GM23338 (cell line): ENCODE measurements around the gene TICRR. TPM values are rescaled to one million over a fixed set of nuclear protein-coding genes. Genes with fewer than 3 reads are reported as not detected.

Source experiments
- ATAC-seq: fragments of 200-7000 bp; cut with Tn5 transposase; 3 replicates; pipeline ENCODE4 v1.9.1; 2020
- DNase-seq: peaks from one replicate; pipeline ENCODE4 v3.0.0-alpha.2; 2015; ENCODE audit warnings: low spot score
- H2AFZ ChIP-seq: fragments of 200-600 bp; sonication (generic); 2 replicates; pipeline ENCODE4 v1.8.0; 2016; ENCODE audit warnings: antibody characterized with exemption, mild to moderate bottlenecking, moderate library complexity
- H3F3A ChIP-seq: fragments of 200-600 bp; sonication (generic); replicated peaks from 2 replicates; pipeline ENCODE4 v1.8.0; 2017; ENCODE audit warnings: antibody characterized with exemption, mixed run types, low read depth
- H3K27ac ChIP-seq: fragments of 200-600 bp; sonication (generic); 2 replicates; pipeline ENCODE4 v1.6.1; 2016; ENCODE audit warnings: low read depth
- H3K27me3 ChIP-seq: fragments of 200-600 bp; sonication (generic); 2 replicates; pipeline ENCODE4 v1.8.0; 2016; ENCODE audit warnings: mild to moderate bottlenecking, mixed run types, moderate library complexity; ENCODE audit not compliant: insufficient read depth
- H3K36me3 ChIP-seq: fragments of 200-600 bp; sonication (generic); 2 replicates; pipeline ENCODE4 v1.8.0; 2016; ENCODE audit warnings: mild to moderate bottlenecking; ENCODE audit not compliant: insufficient read depth
- H3K4me1 ChIP-seq: fragments of 200-600 bp; sonication (generic); 2 replicates; pipeline ENCODE4 v1.8.0; 2016; ENCODE audit warnings: mild to moderate bottlenecking, moderate library complexity; ENCODE audit not compliant: insufficient read depth
- H3K4me2 ChIP-seq: fragments of 200-600 bp; sonication (generic); 2 replicates; pipeline ENCODE4 v1.7.1; 2017; ENCODE audit warnings: mixed run types
- H3K4me3 ChIP-seq: fragments of 200-600 bp; sonication (generic); 2 replicates; pipeline ENCODE4 v1.6.1; 2016; ENCODE audit warnings: mixed run types
- H3K79me2 ChIP-seq: fragments of 200-600 bp; sonication (generic); replicated peaks from 2 replicates; pipeline ENCODE4 v1.8.0; 2017; ENCODE audit warnings: mild to moderate bottlenecking; ENCODE audit not compliant: insufficient read depth
- H3K9me2 ChIP-seq: fragments of 200-600 bp; sonication (generic); 2 replicates; pipeline ENCODE4 v1.8.0; 2017; ENCODE audit not compliant: insufficient read depth
- H4K20me1 ChIP-seq: fragments of 200-600 bp; sonication (generic); replicated peaks from 2 replicates; pipeline ENCODE4 v1.8.0; 2017; ENCODE audit warnings: mild to moderate bottlenecking; ENCODE audit not compliant: insufficient read depth
- H3K27ac Mint-ChIP-seq: 2 replicates; pipeline ENCODE4 v1.8.0; 2020; ENCODE audit warnings: inconsistent platforms, mild to moderate bottlenecking, moderate library complexity, mixed read lengths
- H3K27me3 Mint-ChIP-seq: 3 replicates; pipeline ENCODE4 v1.8.0; 2022; ENCODE audit warnings: low read depth, mild to moderate bottlenecking, moderate library complexity, mixed read lengths, inconsistent platforms; ENCODE audit not compliant: insufficient read depth, poor library complexity
- H3K36me3 Mint-ChIP-seq: 3 replicates; pipeline ENCODE4 v1.8.0; 2021; ENCODE audit warnings: low read depth, mild to moderate bottlenecking, inconsistent platforms, moderate library complexity, mixed read lengths
- H3K4me1 Mint-ChIP-seq: 3 replicates; pipeline ENCODE4 v1.8.0; 2020; ENCODE audit warnings: mild to moderate bottlenecking, inconsistent platforms, mixed read lengths
- H3K4me3 Mint-ChIP-seq: 3 replicates; pipeline ENCODE4 v1.8.0; 2021; ENCODE audit warnings: moderate library complexity, mild to moderate bottlenecking, inconsistent platforms, mixed read lengths
- H3K9me3 Mint-ChIP-seq: 3 replicates; pipeline ENCODE4 v1.8.0; 2020; ENCODE audit warnings: moderate library complexity, mild to moderate bottlenecking, inconsistent platforms, mixed read lengths
- CREB1 ChIP-seq: fragments of 250-450 bp; sonication (Bioruptor Pico); IDR thresholded peaks from 2 replicates; pipeline ENCODE4 v1.5.0; 2020; ENCODE audit warnings: low read depth, mild to moderate bottlenecking, moderate library complexity
- EZH2phosphoT487 ChIP-seq: fragments of 200-600 bp; sonication (generic); IDR thresholded peaks from one replicate; pipeline ENCODE4 v1.8.1; 2018; ENCODE audit warnings: antibody characterized with exemption; ENCODE audit not compliant: unreplicated experiment
- JUNB ChIP-seq: IDR thresholded peaks from one replicate; pipeline ENCODE4 v1.6.1; 2016; ENCODE audit warnings: antibody characterized with exemption; ENCODE audit not compliant: unreplicated experiment
- NANOG ChIP-seq: IDR thresholded peaks from 2 replicates; pipeline ENCODE4 v1.6.1; 2016; ENCODE audit warnings: antibody characterized with exemption, borderline replicate concordance
- REST ChIP-seq: IDR thresholded peaks from one replicate; pipeline ENCODE4 v1.6.1; 2018; ENCODE audit warnings: antibody characterized with exemption; ENCODE audit not compliant: unreplicated experiment
- STAT1 ChIP-seq: IDR thresholded peaks from one replicate; pipeline ENCODE4 v1.6.1; 2016; ENCODE audit warnings: antibody characterized with exemption; ENCODE audit not compliant: unreplicated experiment
- ZNF114 ChIP-seq: fragments of 250-450 bp; sonication (Bioruptor Pico); IDR thresholded peaks from 2 replicates; pipeline ENCODE4 v1.5.0; 2020; ENCODE audit warnings: mild to moderate bottlenecking, moderate library complexity
- ZNF331 ChIP-seq: fragments of 250-450 bp; sonication (Bioruptor Pico); IDR thresholded peaks from 2 replicates; pipeline ENCODE4 v1.5.0; 2020; ENCODE audit warnings: low read depth, mild to moderate bottlenecking, moderate library complexity
- polyA plus RNA-seq: library from polyadenylated mRNA; unstranded; fragments of >200 nt; fragmentation: Nextera tagmentation; extraction: Ambion mirVana; gene quantifications from 2 replicates; pipeline ENCODE4 v1.2.1, GENCODE V29; 2016
- total RNA-seq: library from RNA; depleted of rRNA; stranded (reverse); fragments of >200 nt; shearing (Covaris generic); gene quantifications from 2 replicates; pipeline ENCODE4 v1.2.3, GENCODE V29; 2014
- TF ChIP-seq, protein P1 (sequence below), 2 experiments: fragments of 200-600 bp in 1 of 2; sonication (generic) in 1 of 2; conservative IDR thresholded peaks; 2 replicates each; pipeline versions ENCODE4 v1.5.1 to v1.6.1; 2016 to 2017; ENCODE audit warnings: antibody characterized with exemption in 2 of 2, low read depth in 2 of 2, mild to moderate bottlenecking in 2 of 2, moderate library complexity in 1 of 2
- TF ChIP-seq, protein P2 (sequence below): fragments of 250-450 bp; sonication (Bioruptor Pico); IDR thresholded peaks from 2 replicates; pipeline ENCODE4 v1.5.0; 2020; ENCODE audit warnings: mild to moderate bottlenecking, moderate library complexity

The TICRR gene
- total and polyA plus RNA-seq, 2 experiments from 2014 or later = 11.2 to 42.3 TPM

GRCh38 chr15:89629829-89630228 lies 54.6 kb downstream of the TICRR start:
- TF ChIP-seq NANOG = no peak
- no peak for TF ChIP-seq EZH2phosphoT487
- no peak for TF ChIP-seq STAT1
- TF ChIP-seq, protein P1, sequence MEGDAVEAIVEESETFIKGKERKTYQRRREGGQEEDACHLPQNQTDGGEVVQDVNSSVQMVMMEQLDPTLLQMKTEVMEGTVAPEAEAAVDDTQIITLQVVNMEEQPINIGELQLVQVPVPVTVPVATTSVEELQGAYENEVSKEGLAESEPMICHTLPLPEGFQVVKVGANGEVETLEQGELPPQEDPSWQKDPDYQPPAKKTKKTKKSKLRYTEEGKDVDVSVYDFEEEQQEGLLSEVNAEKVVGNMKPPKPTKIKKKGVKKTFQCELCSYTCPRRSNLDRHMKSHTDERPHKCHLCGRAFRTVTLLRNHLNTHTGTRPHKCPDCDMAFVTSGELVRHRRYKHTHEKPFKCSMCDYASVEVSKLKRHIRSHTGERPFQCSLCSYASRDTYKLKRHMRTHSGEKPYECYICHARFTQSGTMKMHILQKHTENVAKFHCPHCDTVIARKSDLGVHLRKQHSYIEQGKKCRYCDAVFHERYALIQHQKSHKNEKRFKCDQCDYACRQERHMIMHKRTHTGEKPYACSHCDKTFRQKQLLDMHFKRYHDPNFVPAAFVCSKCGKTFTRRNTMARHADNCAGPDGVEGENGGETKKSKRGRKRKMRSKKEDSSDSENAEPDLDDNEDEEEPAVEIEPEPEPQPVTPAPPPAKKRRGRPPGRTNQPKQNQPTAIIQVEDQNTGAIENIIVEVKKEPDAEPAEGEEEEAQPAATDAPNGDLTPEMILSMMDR (conservative IDR thresholded peaks at IDR 0.05; ENCODE audit: low read depth in 2 of 2) = no peak
- no peak for TF ChIP-seq ZNF331 (CRISPR knock-in tag)
- TF ChIP-seq JUNB = no peak
- TF ChIP-seq CREB1 (CRISPR knock-in tag) = no peak
- TF ChIP-seq, protein P2, sequence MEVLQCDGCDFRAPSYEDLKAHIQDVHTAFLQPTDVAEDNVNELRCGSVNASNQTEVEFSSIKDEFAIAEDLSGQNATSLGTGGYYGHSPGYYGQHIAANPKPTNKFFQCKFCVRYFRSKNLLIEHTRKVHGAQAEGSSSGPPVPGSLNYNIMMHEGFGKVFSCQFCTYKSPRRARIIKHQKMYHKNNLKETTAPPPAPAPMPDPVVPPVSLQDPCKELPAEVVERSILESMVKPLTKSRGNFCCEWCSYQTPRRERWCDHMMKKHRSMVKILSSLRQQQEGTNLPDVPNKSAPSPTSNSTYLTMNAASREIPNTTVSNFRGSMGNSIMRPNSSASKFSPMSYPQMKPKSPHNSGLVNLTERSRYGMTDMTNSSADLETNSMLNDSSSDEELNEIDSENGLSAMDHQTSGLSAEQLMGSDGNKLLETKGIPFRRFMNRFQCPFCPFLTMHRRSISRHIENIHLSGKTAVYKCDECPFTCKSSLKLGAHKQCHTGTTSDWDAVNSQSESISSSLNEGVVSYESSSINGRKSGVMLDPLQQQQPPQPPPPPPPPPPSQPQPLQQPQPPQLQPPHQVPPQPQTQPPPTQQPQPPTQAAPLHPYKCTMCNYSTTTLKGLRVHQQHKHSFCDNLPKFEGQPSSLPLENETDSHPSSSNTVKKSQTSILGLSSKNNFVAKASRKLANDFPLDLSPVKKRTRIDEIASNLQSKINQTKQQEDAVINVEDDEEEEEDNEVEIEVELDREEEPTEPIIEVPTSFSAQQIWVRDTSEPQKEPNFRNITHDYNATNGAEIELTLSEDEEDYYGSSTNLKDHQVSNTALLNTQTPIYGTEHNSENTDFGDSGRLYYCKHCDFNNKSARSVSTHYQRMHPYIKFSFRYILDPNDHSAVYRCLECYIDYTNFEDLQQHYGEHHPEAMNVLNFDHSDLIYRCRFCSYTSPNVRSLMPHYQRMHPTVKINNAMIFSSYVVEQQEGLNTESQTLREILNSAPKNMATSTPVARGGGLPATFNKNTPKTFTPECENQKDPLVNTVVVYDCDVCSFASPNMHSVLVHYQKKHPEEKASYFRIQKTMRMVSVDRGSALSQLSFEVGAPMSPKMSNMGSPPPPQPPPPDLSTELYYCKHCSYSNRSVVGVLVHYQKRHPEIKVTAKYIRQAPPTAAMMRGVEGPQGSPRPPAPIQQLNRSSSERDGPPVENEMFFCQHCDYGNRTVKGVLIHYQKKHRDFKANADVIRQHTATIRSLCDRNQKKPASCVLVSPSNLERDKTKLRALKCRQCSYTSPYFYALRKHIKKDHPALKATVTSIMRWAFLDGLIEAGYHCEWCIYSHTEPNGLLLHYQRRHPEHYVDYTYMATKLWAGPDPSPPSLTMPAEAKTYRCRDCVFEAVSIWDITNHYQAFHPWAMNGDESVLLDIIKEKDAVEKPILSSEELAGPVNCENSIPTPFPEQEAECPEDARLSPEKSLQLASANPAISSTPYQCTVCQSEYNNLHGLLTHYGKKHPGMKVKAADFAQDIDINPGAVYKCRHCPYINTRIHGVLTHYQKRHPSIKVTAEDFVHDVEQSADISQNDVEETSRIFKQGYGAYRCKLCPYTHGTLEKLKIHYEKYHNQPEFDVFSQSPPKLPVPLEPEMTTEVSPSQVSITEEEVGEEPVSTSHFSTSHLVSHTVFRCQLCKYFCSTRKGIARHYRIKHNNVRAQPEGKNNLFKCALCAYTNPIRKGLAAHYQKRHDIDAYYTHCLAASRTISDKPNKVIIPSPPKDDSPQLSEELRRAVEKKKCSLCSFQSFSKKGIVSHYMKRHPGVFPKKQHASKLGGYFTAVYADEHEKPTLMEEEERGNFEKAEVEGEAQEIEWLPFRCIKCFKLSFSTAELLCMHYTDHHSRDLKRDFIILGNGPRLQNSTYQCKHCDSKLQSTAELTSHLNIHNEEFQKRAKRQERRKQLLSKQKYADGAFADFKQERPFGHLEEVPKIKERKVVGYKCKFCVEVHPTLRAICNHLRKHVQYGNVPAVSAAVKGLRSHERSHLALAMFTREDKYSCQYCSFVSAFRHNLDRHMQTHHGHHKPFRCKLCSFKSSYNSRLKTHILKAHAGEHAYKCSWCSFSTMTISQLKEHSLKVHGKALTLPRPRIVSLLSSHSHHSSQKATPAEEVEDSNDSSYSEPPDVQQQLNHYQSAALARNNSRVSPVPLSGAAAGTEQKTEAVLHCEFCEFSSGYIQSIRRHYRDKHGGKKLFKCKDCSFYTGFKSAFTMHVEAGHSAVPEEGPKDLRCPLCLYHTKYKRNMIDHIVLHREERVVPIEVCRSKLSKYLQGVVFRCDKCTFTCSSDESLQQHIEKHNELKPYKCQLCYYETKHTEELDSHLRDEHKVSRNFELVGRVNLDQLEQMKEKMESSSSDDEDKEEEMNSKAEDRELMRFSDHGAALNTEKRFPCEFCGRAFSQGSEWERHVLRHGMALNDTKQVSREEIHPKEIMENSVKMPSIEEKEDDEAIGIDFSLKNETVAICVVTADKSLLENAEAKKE (CRISPR knock-in tag) = no peak
- TF ChIP-seq ZNF114 = no peak
- no peak for TF ChIP-seq REST
- H3K27me3 Mint-ChIP-seq = peaks cover 45% of the 10 kb centered on the region
- Histone ChIP-seq H2AFZ (no peak overlapping the region), H3K79me2 (0 out of 2 replicates have a peak, but pooled peaks cover 4% of the 10 kb centered on the region), H3K4me2 (no peak overlapping the region), H3K36me3 (peaks cover 55% of the 10 kb centered on the region), H3K27ac (no peak overlapping the region), H3K9me2 (no peaks in the 10 kb centered on the region), H3K4me1 (no peaks in the 10 kb centered on the region), H3K27me3 (no peaks in the 10 kb centered on the region), H4K20me1 (peaks cover 9% of the 10 kb centered on the region), H3F3A (peaks cover 3% of the 10 kb centered on the region; the same call in 1 of the 2 replicates), H3K4me3 (no peak overlapping the region)
- DNase-seq (no peak), ATAC-seq (no peak)
- H3K4me1 Mint-ChIP-seq = no peaks in the 10 kb centered on the region
- peaks cover 44% of the 10 kb centered on the region for H3K9me3 Mint-ChIP-seq
- no peak overlapping the region for H3K4me3 Mint-ChIP-seq
- no peak overlapping the region for H3K27ac Mint-ChIP-seq
- H3K36me3 Mint-ChIP-seq = peaks cover 98% of the 10 kb centered on the region
